H1 (cell line): ENCODE results near the gene SRPK3. TPM values are rescaled to one million over a fixed set of nuclear protein-coding genes. Genes with fewer than 3 reads are reported as not detected.

ENCODE experiments used
- CTCF ChIA-PET: fragments of 300-600 bp; sonication (Branson Sonifier 250); formaldehyde crosslinking; loops from one replicate; lab custom pipeline; 2021; ENCODE audit not compliant: partially characterized antibody; lab: Charles Lee
- POLR2A ChIA-PET: fragments of 300-600 bp; sonication (Branson Sonifier 250); formaldehyde crosslinking; loops from one replicate; lab custom pipeline; 2021; ENCODE audit warnings: inconsistent platforms; ENCODE audit not compliant: partially characterized antibody; lab: Charles Lee
- DNase-seq, 2 experiments: peaks; one replicate each; pipeline versions ENCODE4 v3.0.0 to v3.0.0-alpha.2; 2010 to 2022; ENCODE audit warnings: low spot score in 2 of 2, low read depth in 1 of 2, mixed read lengths in 1 of 2
- FAIRE-seq: peaks from 2 replicates; lab custom pipeline; 2011; peaks lifted over from hg19 to GRCh38; lab: Jason Lieb, UNC
- H2AFZ ChIP-seq: 2 replicates; pipeline ENCODE4 v1.8.1; 2012; ENCODE audit warnings: low read length, inconsistent platforms
- H2AK5ac ChIP-seq: 2 replicates; pipeline ENCODE4 v1.6.1; 2013; ENCODE audit warnings: low read depth, low read length
- H2BK120ac ChIP-seq: replicated peaks from 2 replicates; pipeline ENCODE3; 2013; ENCODE audit warnings: low read depth, low read length, inconsistent platforms
- H2BK12ac ChIP-seq: 2 replicates; pipeline ENCODE4 v1.6.1; 2013; ENCODE audit warnings: low read depth, low read length
- H2BK15ac ChIP-seq: 2 replicates; pipeline ENCODE4 v1.6.1; 2013; ENCODE audit warnings: low read length
- H2BK20ac ChIP-seq: 2 replicates; pipeline ENCODE4 v1.6.1; 2013; ENCODE audit warnings: low read length
- H2BK5ac ChIP-seq: 2 replicates; pipeline ENCODE4 v1.6.1; 2013; ENCODE audit warnings: low read depth, low read length
- H3K14ac ChIP-seq: 2 replicates; pipeline ENCODE4 v1.6.1; 2013; ENCODE audit warnings: inconsistent platforms; ENCODE audit not compliant: insufficient read length
- H3K18ac ChIP-seq: 2 replicates; pipeline ENCODE4 v1.6.1; 2013; ENCODE audit warnings: low read length; ENCODE audit errors: extremely low read depth
- H3K23ac ChIP-seq: 2 replicates; pipeline ENCODE4 v1.6.1; 2013; ENCODE audit warnings: inconsistent platforms; ENCODE audit not compliant: insufficient read length
- H3K23me2 ChIP-seq: 2 replicates; pipeline ENCODE4 v1.6.1; 2013; ENCODE audit warnings: low read depth, low read length
- H3K27ac ChIP-seq: 2 replicates; pipeline ENCODE4 v1.6.1; 2011; ENCODE audit warnings: low read depth, low read length, inconsistent platforms
- H3K27me3 ChIP-seq, 4 experiments: replicated peaks in 1 of 4; 1 replicate in 1 of 4; 2 replicates in 3 of 4; pipeline versions ENCODE4 v1.6.1 to v1.8.1; 2011 to 2013; ENCODE audit warnings: low read length in 3 of 4, mild to moderate bottlenecking in 3 of 4, inconsistent platforms in 2 of 4, mixed read lengths in 2 of 4, moderate library complexity in 1 of 4; ENCODE audit not compliant: control insufficient read depth in 3 of 4, insufficient read depth in 3 of 4; ENCODE audit errors: extremely low read depth in 1 of 4
- H3K36me3 ChIP-seq, 4 experiments: 2 replicates each; pipeline versions ENCODE4 v1.6.1 to v1.8.1; 2011 to 2013; ENCODE audit warnings: mild to moderate bottlenecking in 4 of 4, low read length in 3 of 4, moderate library complexity in 2 of 4, control low read depth in 1 of 4, inconsistent platforms in 1 of 4; ENCODE audit not compliant: insufficient read depth in 4 of 4, control insufficient read depth in 2 of 4
- H3K4ac ChIP-seq: replicated peaks from 2 replicates; pipeline ENCODE3; 2013; ENCODE audit warnings: low read length, low read depth, mixed read lengths, inconsistent platforms; ENCODE audit not compliant: insufficient read length
- H3K4me1 ChIP-seq, 4 experiments: replicated peaks in 1 of 4; 1 replicate in 1 of 4; 2 replicates in 3 of 4; pipeline versions ENCODE4 v1.6.1 to v1.8.1; 2011 to 2013; ENCODE audit warnings: low read length in 3 of 4, inconsistent platforms in 2 of 4, mixed read lengths in 1 of 4; ENCODE audit not compliant: insufficient read depth in 4 of 4, control insufficient read depth in 3 of 4
- H3K4me2 ChIP-seq, 2 experiments: 2 replicates each; pipeline versions ENCODE4 v1.6.1 to v1.8.1; 2011 to 2013; ENCODE audit warnings: low read depth in 2 of 2, low read length in 2 of 2, control low read depth in 1 of 2, inconsistent platforms in 1 of 2, mild to moderate bottlenecking in 1 of 2; ENCODE audit not compliant: insufficient read depth in 1 of 2
- H3K4me3 ChIP-seq, 4 experiments: fragments of 200-600, 300-600 bp in 1 of 4; sonication (generic), shearing (Covaris generic), sonication (Bioruptor Twin) in 1 of 4; 2 replicates each; pipeline versions ENCODE4 v1.5.1 to v1.8.1; 2011 to 2016; ENCODE audit warnings: low read length in 4 of 4, low read depth in 3 of 4, control low read depth in 2 of 4, inconsistent platforms in 2 of 4, mild to moderate bottlenecking in 2 of 4, mixed read lengths in 1 of 4, moderate library complexity in 1 of 4; ENCODE audit not compliant: insufficient read depth in 2 of 4; ENCODE audit errors: extremely low read depth in 1 of 4
- H3K56ac ChIP-seq: replicated peaks from 2 replicates; pipeline ENCODE3; 2013; ENCODE audit warnings: low read depth, mild to moderate bottlenecking, mixed read lengths, low read length, inconsistent platforms; ENCODE audit not compliant: insufficient read length
- H3K79me1 ChIP-seq: 2 replicates; pipeline ENCODE4 v1.6.1; 2013; ENCODE audit warnings: low read depth, low read length, control low read depth
- H3K79me2 ChIP-seq, 2 experiments: 2 replicates each; pipeline versions ENCODE4 v1.6.1 to v1.8.1; 2012 to 2013; ENCODE audit warnings: low read length in 2 of 2, mild to moderate bottlenecking in 2 of 2, inconsistent platforms in 1 of 2; ENCODE audit not compliant: insufficient read depth in 2 of 2, control insufficient read depth in 1 of 2
- H3K9ac ChIP-seq, 4 experiments: replicated peaks in 1 of 4; 1 replicate in 1 of 4; 2 replicates in 3 of 4; pipeline versions ENCODE4 v1.6.1 to v1.8.1; 2011 to 2013; ENCODE audit warnings: low read depth in 3 of 4, low read length in 3 of 4, control low read depth in 2 of 4, mild to moderate bottlenecking in 2 of 4, moderate library complexity in 2 of 4, inconsistent platforms in 1 of 4; ENCODE audit errors: extremely low read depth in 1 of 4
- H3K9me3 ChIP-seq, 2 experiments: 2 replicates each; pipeline versions ENCODE4 v1.6.1 to v1.8.1; 2012 to 2013; ENCODE audit warnings: mild to moderate bottlenecking in 2 of 2, moderate library complexity in 2 of 2, control low read depth in 1 of 2, inconsistent platforms in 1 of 2, low read depth in 1 of 2, low read length in 1 of 2, mixed read lengths in 1 of 2; ENCODE audit not compliant: insufficient read depth in 2 of 2
- H4K20me1 ChIP-seq, 2 experiments: replicated peaks in 1 of 2; 2 replicates each; pipeline versions ENCODE3 to v1.8.1; 2011 to 2013; ENCODE audit warnings: inconsistent platforms in 2 of 2, low read length in 2 of 2, mild to moderate bottlenecking in 1 of 2; ENCODE audit not compliant: insufficient read depth in 2 of 2, control insufficient read depth in 1 of 2
- H4K5ac ChIP-seq: 2 replicates; pipeline ENCODE4 v1.6.1; 2013; ENCODE audit warnings: low read length, low read depth, mixed read lengths, inconsistent platforms; ENCODE audit not compliant: insufficient read length
- H4K8ac ChIP-seq: 2 replicates; pipeline ENCODE4 v1.8.0; 2013; ENCODE audit warnings: mild to moderate bottlenecking, moderate library complexity, low read length, inconsistent platforms; ENCODE audit not compliant: insufficient read depth; ENCODE audit errors: extremely low read depth
- H4K91ac ChIP-seq: replicated peaks from 2 replicates; pipeline ENCODE3; 2013; ENCODE audit warnings: low read length, mixed read lengths, inconsistent platforms; ENCODE audit not compliant: insufficient read length
- BACH1 ChIP-seq: IDR thresholded peaks from 2 replicates; pipeline ENCODE4 v1.6.1; 2012; ENCODE audit warnings: low read length, improper control_type of control experiment
- EZH2 ChIP-seq: fragments of 200-600 bp; sonication (generic); IDR thresholded peaks from 2 replicates; pipeline ENCODE4 v1.7.1; 2012; ENCODE audit warnings: low read depth, mild to moderate bottlenecking, moderate library complexity, low read length, inconsistent platforms; ENCODE audit not compliant: severe bottlenecking
- JUND ChIP-seq: IDR thresholded peaks from 2 replicates; pipeline ENCODE4 v1.6.1; 2011; ENCODE audit warnings: mild to moderate bottlenecking, improper control_type of control experiment, low read length
- RBBP5 ChIP-seq: IDR thresholded peaks from 2 replicates; pipeline ENCODE4 v1.7.1; 2012; ENCODE audit warnings: low read depth, mild to moderate bottlenecking, inconsistent platforms, low read length, moderate library complexity, borderline replicate concordance
- SP2 ChIP-seq: IDR thresholded peaks from 2 replicates; pipeline ENCODE4 v1.6.1; 2012; ENCODE audit warnings: mild to moderate bottlenecking, low read length, inconsistent platforms
- TCF12 ChIP-seq: IDR thresholded peaks from 2 replicates; pipeline ENCODE4 v1.6.1; 2011; ENCODE audit warnings: low read depth, mild to moderate bottlenecking, low read length
- WGBS, 2 experiments: shearing (Covaris generic) in 1 of 2; methylation state at CpG; one replicate each; pipeline versions ENCODE4 v1.1.6 to v1.1.7; 2013 to 2015; ENCODE audit warnings: low lambda C conversion rate in 2 of 2, mixed read lengths in 2 of 2, inconsistent platforms in 1 of 2, low coverage in 1 of 2, missing lambda C conversion rate in 1 of 2; ENCODE audit not compliant: insufficient replicate concordance in 2 of 2, insufficient coverage in 1 of 2, insufficient read length in 1 of 2; ENCODE audit errors: extremely low coverage in 1 of 2, missing lambda C conversion rate in 1 of 2; 5-methylcytosine and 5-hydroxymethylcytosine counted together
- polyA plus RNA-seq, 7 experiments: library from polyadenylated mRNA; depleted of rRNA in 3 of 7; stranded (reverse) in 5 of 7; unstranded in 2 of 7; fragments of >200 nt in 5 of 7; fragments of 200-250 nt in 2 of 7; gene quantifications; 1 replicate in 5 of 7; 2 replicates in 1 of 7; 4 replicates in 1 of 7; pipeline versions ENCODE4 v1.2.1 to v1.2.3, GENCODE V29; 2011 to 2013; ENCODE audit warnings: missing spikeins in 2 of 7, mixed read lengths in 2 of 7
- total RNA-seq: library from RNA; stranded (reverse); fragmentation: NEBNext Ultra II Directional; extraction: Animal tissue kit (Norgen Biotek cat#: 25700); gene quantifications from 2 replicates; pipeline ENCODE4 v1.2.1, GENCODE V29; 2021
- TF ChIP-seq, protein P1 (sequence below): IDR thresholded peaks from 2 replicates; pipeline ENCODE4 v1.6.1; 2012; ENCODE audit warnings: inconsistent platforms

The SRPK3 gene
- total and polyA plus RNA-seq, 2 of the 8 experiments (the other 6 are each of a cell fraction or from before 2014, with no cell fraction given), result not detected

DNA sequence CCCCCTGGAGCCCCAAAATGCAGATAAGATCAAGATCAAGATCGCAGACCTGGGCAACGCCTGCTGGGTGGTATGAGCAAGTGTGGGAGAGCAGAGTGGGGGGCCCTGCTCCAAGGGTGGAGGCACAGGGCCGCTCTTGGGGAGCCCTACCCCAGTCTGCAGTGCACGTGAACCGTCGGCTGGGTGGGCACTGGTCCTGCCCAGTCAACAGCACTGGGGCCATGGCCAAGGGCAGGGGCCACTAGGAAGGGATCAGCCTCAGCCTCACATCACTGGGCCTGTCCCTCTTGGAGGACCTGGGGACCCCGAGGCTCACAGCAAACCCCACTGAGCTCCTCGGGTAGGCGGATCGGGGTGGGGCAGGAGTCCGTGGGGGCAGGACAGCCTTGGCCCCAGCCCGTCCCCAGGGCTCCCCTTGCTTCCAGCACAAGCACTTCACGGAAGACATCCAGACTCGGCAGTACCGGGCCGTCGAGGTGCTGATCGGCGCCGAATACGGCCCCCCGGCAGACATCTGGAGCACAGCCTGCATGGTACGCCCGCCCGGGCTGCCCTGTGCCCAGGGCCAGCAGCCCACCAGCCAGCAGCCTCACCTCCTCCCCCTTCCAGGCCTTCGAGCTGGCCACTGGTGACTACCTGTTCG lies 3.6 kb downstream of the SRPK3 start:
- Histone ChIP-seq H3K4me3 (no peak overlapping the region), H3K14ac (no peak overlapping the region), H3K4ac (no peak overlapping the region), H3K23me2 (no peaks in the 10 kb centered on the region), H2BK5ac (no peak overlapping the region), H2BK120ac (no peak overlapping the region), H2AFZ (no peak overlapping the region), H4K20me1 (peaks cover 0 to 2% of the 10 kb centered on the region in 2 experiments), H3K27me3 (no peaks in the 10 kb centered on the region), H2BK15ac (no peak overlapping the region), H3K4me1 (no peaks in the 10 kb centered on the region), H3K27ac (no peak overlapping the region), H3K56ac (no peak overlapping the region), H3K4me2 (no peak overlapping the region), H4K91ac (no peak overlapping the region), H4K5ac (no peak overlapping the region), H4K8ac (no peak overlapping the region), H3K23ac (no peak overlapping the region), H3K36me3 (peaks cover 0 to 5% (median 0%) of the 10 kb centered on the region in 4 experiments; a peak in 2 of 8 replicates), H3K79me2 (no peaks in the 10 kb centered on the region), H3K18ac (no peak overlapping the region), H3K9ac (no peak overlapping the region), H3K79me1 (no peaks in the 10 kb centered on the region), H2AK5ac (no peak overlapping the region), H3K9me3 (no peaks in the 10 kb centered on the region), H2BK20ac (no peak overlapping the region), H2BK12ac (no peak overlapping the region)
- CTCF ChIA-PET, result no interaction called here
- WGBS, 2 experiments, result 72% methylated on average over 5 of the region's 27 CpGs; no CpG with 5 or more reads in 1 of the 2 experiments
- POLR2A ChIA-PET, result interaction anchor here (0.9 to 1.4 kb wide), 3 partner anchors 9 to 27 kb away, joined by 3 to 4 read pairs (median 3); partner anchors contain the start of genes IDH3G and SSR4
- TF ChIP-seq BACH1 (no peak), TCF12 (no peak), EZH2 (no peak), RBBP5 (no peak), JUND (no peak), SP2 (no peak)
- TF ChIP-seq, protein P1, sequence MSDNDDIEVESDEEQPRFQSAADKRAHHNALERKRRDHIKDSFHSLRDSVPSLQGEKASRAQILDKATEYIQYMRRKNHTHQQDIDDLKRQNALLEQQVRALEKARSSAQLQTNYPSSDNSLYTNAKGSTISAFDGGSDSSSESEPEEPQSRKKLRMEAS, result no peak
- DNase-seq, result no peak
- FAIRE-seq, result no peak
